ENCODE measurements around the gene CMTM8.
"Not testable (repeated sequence)": the region's sequence is repeated elsewhere in the genome, so short reads cannot be mapped to it uniquely, and the experiment has no call there.

The CMTM8 gene

GRCh38 chr3:32226875-32227500, 11.5 kb upstream of the CMTM8 start:
- H3K36me3 ChIP-seq (ENCODE audit: low read depth), result no peaks in the 10 kb centered on the region
- ATAC-seq (ENCODE audit: low read depth) (peak; percentile 97), DNase-seq (ENCODE audit: low spot score) (no peak)
- no peaks in the 10 kb centered on the region for H3K27me3 ChIP-seq (ENCODE audit: insufficient read depth, poor library complexity, severe bottlenecking)
- H3K4me3 ChIP-seq (ENCODE audit: severe bottlenecking), result no peak overlapping the region
- no peak for TF ChIP-seq CTCF (IDR thresholded peaks at IDR 0.05; ENCODE audit: poor library complexity, severe bottlenecking)
- H3K27ac ChIP-seq (ENCODE audit: poor library complexity, severe bottlenecking), result peak overlapping the region; percentile 89
- peaks cover 5% of the 10 kb centered on the region for H3K9me3 ChIP-seq (ENCODE audit: severe bottlenecking)
- peaks cover 18% of the 10 kb centered on the region for H3K4me1 ChIP-seq (ENCODE audit: insufficient read depth, poor library complexity, severe bottlenecking)

- H3K4me1 ChIP-seq (ENCODE audit: insufficient read depth, poor library complexity, severe bottlenecking), result peaks cover 18% of the 10 kb centered on the region
- not testable (repeated sequence) for H3K27me3 ChIP-seq (ENCODE audit: insufficient read depth, poor library complexity, severe bottlenecking); ATAC-seq (ENCODE audit: low read depth); H3K27ac ChIP-seq (ENCODE audit: poor library complexity, severe bottlenecking); H3K9me3 ChIP-seq (ENCODE audit: severe bottlenecking); DNase-seq (ENCODE audit: low spot score); H3K4me3 ChIP-seq (ENCODE audit: severe bottlenecking); H3K36me3 ChIP-seq (ENCODE audit: low read depth)
Observed at GRCh38 chr3:32228743-32229142, 9.7 kb upstream of the CMTM8 start.

GRCh38 chr3:32229565-32229964, 8.9 kb upstream of the CMTM8 start:
- Histone ChIP-seq H3K27me3 (ENCODE audit: insufficient read depth, poor library complexity, severe bottlenecking) (no peaks in the 10 kb centered on the region), H3K4me3 (ENCODE audit: severe bottlenecking) (no peak overlapping the region), H3K36me3 (ENCODE audit: low read depth) (no peaks in the 10 kb centered on the region), H3K27ac (ENCODE audit: poor library complexity, severe bottlenecking) (no peak overlapping the region), H3K9me3 (ENCODE audit: severe bottlenecking) (peaks cover 5% of the 10 kb centered on the region), H3K4me1 (ENCODE audit: insufficient read depth, poor library complexity, severe bottlenecking) (peaks cover 18% of the 10 kb centered on the region)
- no peak for ATAC-seq (ENCODE audit: low read depth)
- no peak for TF ChIP-seq CTCF (IDR thresholded peaks at IDR 0.05; ENCODE audit: poor library complexity, severe bottlenecking)
- DNase-seq (ENCODE audit: low spot score), result no peak

- ATAC-seq (ENCODE audit: low read depth) (no peak), DNase-seq (ENCODE audit: low spot score) (no peak)
- Histone ChIP-seq H3K4me3 (ENCODE audit: severe bottlenecking) (no peak overlapping the region), H3K36me3 (ENCODE audit: low read depth) (no peaks in the 10 kb centered on the region), H3K9me3 (ENCODE audit: severe bottlenecking) (no peaks in the 10 kb centered on the region), H3K27me3 (ENCODE audit: insufficient read depth, poor library complexity, severe bottlenecking) (peaks cover 3% of the 10 kb centered on the region), H3K27ac (ENCODE audit: poor library complexity, severe bottlenecking) (no peak overlapping the region), H3K4me1 (ENCODE audit: insufficient read depth, poor library complexity, severe bottlenecking) (no peaks in the 10 kb centered on the region)
- no peak for TF ChIP-seq CTCF (IDR thresholded peaks at IDR 0.05; ENCODE audit: poor library complexity, severe bottlenecking)
Observed at GRCh38 chr3:32236377-32236776, 2.1 kb upstream of the CMTM8 start.

- DNase-seq (ENCODE audit: low spot score) (no peak), ATAC-seq (ENCODE audit: low read depth) (peak; percentile 48)
- Histone ChIP-seq H3K4me1 (ENCODE audit: insufficient read depth, poor library complexity, severe bottlenecking) (no peaks in the 10 kb centered on the region), H3K36me3 (ENCODE audit: low read depth) (no peaks in the 10 kb centered on the region), H3K27me3 (ENCODE audit: insufficient read depth, poor library complexity, severe bottlenecking) (peaks cover 3% of the 10 kb centered on the region), H3K9me3 (ENCODE audit: severe bottlenecking) (no peaks in the 10 kb centered on the region), H3K27ac (ENCODE audit: poor library complexity, severe bottlenecking) (no peak overlapping the region), H3K4me3 (ENCODE audit: severe bottlenecking) (peak overlapping the region; percentile 77)
- TF ChIP-seq CTCF (IDR thresholded peaks at IDR 0.05; ENCODE audit: poor library complexity, severe bottlenecking), result no peak
Observed at GRCh38 chr3:32237670-32238452, 619 bp upstream of the CMTM8 start.

All from RWPE2 (cell line).